ENCODE data around the gene ENOX2. TPM values are rescaled to one million over a fixed set of nuclear protein-coding genes. Genes with fewer than 3 reads are reported as not detected.

The ENOX2 gene
- total RNA-seq, 4 donors from 2014 or later: 1.5 to 10.4 (median 4.6) TPM

- H3K4me1 ChIP-seq: no peaks in the 10 kb centered on the region
- H3K27me3 ChIP-seq: no peaks in the 10 kb centered on the region
- no peak overlapping the region for H3K4me3 ChIP-seq
- TF ChIP-seq CTCF (IDR thresholded peaks at IDR 0.05) (no peak), POLR2A (IDR thresholded peaks at IDR 0.05) (no peak), POLR2AphosphoS5 (IDR thresholded peaks at IDR 0.05) (no peak)
- no peaks in the 10 kb centered on the region for H3K36me3 ChIP-seq
- DNase-seq: no peak
- no peaks in the 10 kb centered on the region for H3K9me3 ChIP-seq
- in situ Hi-C loops (cut with MboI; ENCODE audit: low pct_ligation_motif_present in 1 of 4, low pct_unique_long_range_greater_than_20kb in 1 of 4, low sequenced_read_pairs in 3 of 4) (no loop called here), intact Hi-C loops (cut with DNase I; ENCODE audit: low total_unique reads) (no loop called here)
- H3K27ac ChIP-seq: no peak overlapping the region
- 75 to 100% methylated on average over 1 to 3 of the region's 3 CpGs for WGBS, 2 donors (ENCODE audit: low coverage in 1 of 2)
Observed at GRCh38 chrX:130869239-130869638, 33.8 kb downstream of the ENOX2 start.

- 88 to 100% methylated on average over 1 of the region's 1 CpG for WGBS, 2 donors (ENCODE audit: low coverage in 1 of 2)
- intact Hi-C loops (cut with DNase I; ENCODE audit: low total_unique reads): no loop called here
- in situ Hi-C loops (cut with MboI; ENCODE audit: low pct_ligation_motif_present in 1 of 4, low pct_unique_long_range_greater_than_20kb in 1 of 4, low sequenced_read_pairs in 3 of 4): no loop called here
Observed at GRCh38 chrX:130861462-130861861, 41.5 kb downstream of the ENOX2 start.

GRCh38 chrX:130857207-130857606, 45.8 kb downstream of the ENOX2 start:
- no peaks in the 10 kb centered on the region for H3K4me1 ChIP-seq
- no peaks in the 10 kb centered on the region for H3K36me3 ChIP-seq
- H3K9me3 ChIP-seq: no peaks in the 10 kb centered on the region
- in situ Hi-C loops (cut with MboI; ENCODE audit: low pct_ligation_motif_present in 1 of 4, low pct_unique_long_range_greater_than_20kb in 1 of 4, low sequenced_read_pairs in 3 of 4): no loop called here
- no peak for DNase-seq
- WGBS, 2 donors (ENCODE audit: low coverage in 1 of 2): 70% methylated on average over 1 of the region's 1 CpG; no CpG with 5 or more reads in 1 of the 2 donors
- H3K27ac ChIP-seq: no peak overlapping the region
- TF ChIP-seq POLR2AphosphoS5 (IDR thresholded peaks at IDR 0.05) (no peak), EP300 (IDR thresholded peaks at IDR 0.05; ENCODE audit: low read depth) (no peak), CTCF (IDR thresholded peaks at IDR 0.05) (no peak), POLR2A (IDR thresholded peaks at IDR 0.05) (no peak)
- H3K4me3 ChIP-seq: no peak overlapping the region
- intact Hi-C loops (cut with DNase I; ENCODE audit: low total_unique reads): no loop called here
- no peaks in the 10 kb centered on the region for H3K27me3 ChIP-seq

More at GRCh38 chrX:130861462-130861861, 41.5 kb downstream of the ENOX2 start:
- TF ChIP-seq POLR2A (IDR thresholded peaks at IDR 0.05) (no peak), EP300 (IDR thresholded peaks at IDR 0.05; ENCODE audit: low read depth) (no peak), CTCF (IDR thresholded peaks at IDR 0.05) (no peak), POLR2AphosphoS5 (IDR thresholded peaks at IDR 0.05) (no peak)
- no peaks in the 10 kb centered on the region for H3K27me3 ChIP-seq
- no peaks in the 10 kb centered on the region for H3K4me1 ChIP-seq
- DNase-seq: no peak
- no peak overlapping the region for H3K4me3 ChIP-seq
- no peaks in the 10 kb centered on the region for H3K36me3 ChIP-seq
- H3K27ac ChIP-seq: no peak overlapping the region
- H3K9me3 ChIP-seq: no peaks in the 10 kb centered on the region

DNA sequence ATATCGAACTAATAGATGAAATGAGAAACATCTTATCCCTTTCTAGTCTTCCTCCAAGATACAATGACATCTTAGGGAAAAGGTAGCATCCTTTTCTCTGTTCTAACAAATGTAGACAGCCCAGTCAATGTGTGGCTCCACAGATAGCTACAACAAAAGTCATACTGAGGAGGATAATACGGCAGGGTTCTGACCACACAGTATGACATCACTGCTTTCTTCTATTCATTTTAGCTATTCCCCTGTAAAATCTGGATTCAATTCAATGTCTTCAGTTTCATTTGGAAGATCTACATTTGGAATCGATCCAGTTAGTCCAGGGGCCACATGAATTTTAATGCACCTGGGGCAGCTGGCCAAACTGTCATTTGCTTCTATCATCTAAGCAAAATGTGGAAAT, 51.4 kb downstream of the ENOX2 start:
- no peaks in the 10 kb centered on the region for H3K4me1 ChIP-seq
- H3K9me3 ChIP-seq: no peaks in the 10 kb centered on the region
- no peak overlapping the region for H3K4me3 ChIP-seq
- no peaks in the 10 kb centered on the region for H3K36me3 ChIP-seq
- TF ChIP-seq POLR2A (IDR thresholded peaks at IDR 0.05): no peak
- no peak for TF ChIP-seq POLR2AphosphoS5 (IDR thresholded peaks at IDR 0.05)
- no peak for TF ChIP-seq EP300 (IDR thresholded peaks at IDR 0.05; ENCODE audit: low read depth)
- H3K27me3 ChIP-seq: no peaks in the 10 kb centered on the region
- H3K27ac ChIP-seq: no peak overlapping the region
- in situ Hi-C loops (cut with MboI; ENCODE audit: low pct_ligation_motif_present in 1 of 4, low pct_unique_long_range_greater_than_20kb in 1 of 4, low sequenced_read_pairs in 3 of 4): no loop called here
- no peak for DNase-seq
- WGBS, 2 donors (ENCODE audit: low coverage in 1 of 2): 84% methylated on average over 3 of the region's 3 CpGs; no CpG with 5 or more reads in 1 of the 2 donors
- intact Hi-C loops (cut with DNase I; ENCODE audit: low total_unique reads): no loop called here

- Histone ChIP-seq H3K36me3 (no peaks in the 10 kb centered on the region), H3K4me1 (no peaks in the 10 kb centered on the region), H3K9me3 (no peaks in the 10 kb centered on the region), H3K27ac (no peak overlapping the region), H3K4me3 (no peak overlapping the region), H3K27me3 (no peaks in the 10 kb centered on the region)
- TF ChIP-seq EP300 (IDR thresholded peaks at IDR 0.05; ENCODE audit: low read depth) (no peak), CTCF (IDR thresholded peaks at IDR 0.05) (no peak), POLR2A (IDR thresholded peaks at IDR 0.05) (no peak), POLR2AphosphoS5 (IDR thresholded peaks at IDR 0.05) (no peak)
- in situ Hi-C loops (cut with MboI; ENCODE audit: low pct_ligation_motif_present in 1 of 4, low pct_unique_long_range_greater_than_20kb in 1 of 4, low sequenced_read_pairs in 3 of 4): no loop called here
- no peak for DNase-seq
- 64 to 100% methylated on average over 1 to 2 of the region's 2 CpGs for WGBS, 2 donors (ENCODE audit: low coverage in 1 of 2)
- intact Hi-C loops (cut with DNase I; ENCODE audit: low total_unique reads): no loop called here
Observed at GRCh38 chrX:130848763-130849162, 54.2 kb downstream of the ENOX2 start.
